Thymus (tissue), 11 donors: ENCODE measurements around the gene MYH9. TPM values are rescaled to one million over a fixed set of nuclear protein-coding genes. Genes with fewer than 3 reads are reported as not detected.

Source experiments
- DNase-seq, 9 donors: peaks; one replicate each; pipeline ENCODE4 v3.0.0-alpha.2; 2013; ENCODE audit warnings: low spot score in 9 of 9, low read depth in 6 of 9, missing footprints in 1 of 9
- H3K27ac ChIP-seq, 2 donors: one replicate each; pipeline ENCODE4 v1.5.1; 2013; ENCODE audit warnings: control low read depth in 1 of 2, low read depth in 1 of 2, low read length in 1 of 2, mild to moderate bottlenecking in 1 of 2, moderate library complexity in 1 of 2
- H3K27me3 ChIP-seq, 2 donors: one replicate each; pipeline ENCODE4 v1.5.1; 2013; ENCODE audit warnings: low read length in 1 of 2; ENCODE audit not compliant: control insufficient read depth in 2 of 2, insufficient read depth in 1 of 2
- H3K36me3 ChIP-seq, 2 donors: one replicate each; pipeline ENCODE4 v1.5.1; 2013; ENCODE audit warnings: low read length in 1 of 2, mild to moderate bottlenecking in 1 of 2, moderate library complexity in 1 of 2; ENCODE audit not compliant: control insufficient read depth in 2 of 2, insufficient read depth in 2 of 2
- H3K4me1 ChIP-seq, 2 donors: one replicate each; pipeline ENCODE4 v1.5.1; 2013; ENCODE audit warnings: low read length in 2 of 2; ENCODE audit not compliant: control insufficient read depth in 2 of 2, insufficient read depth in 2 of 2
- H3K4me3 ChIP-seq, 2 donors: one replicate each; pipeline ENCODE4 v1.5.1; 2013; ENCODE audit warnings: low read length in 2 of 2, control low read depth in 1 of 2, mild to moderate bottlenecking in 1 of 2
- H3K9me3 ChIP-seq, 2 donors: one replicate each; pipeline ENCODE4 v1.5.1; 2013; ENCODE audit warnings: low read length in 1 of 2, mild to moderate bottlenecking in 1 of 2; ENCODE audit not compliant: control insufficient read depth in 2 of 2, insufficient read depth in 1 of 2
- WGBS: extraction: QIAGEN DNeasy Blood & Tissue Kit; methylation state at CpG from one replicate; pipeline ENCODE4 v1.1.7; 2013; 5-methylcytosine and 5-hydroxymethylcytosine counted together
- polyA plus RNA-seq: library from polyadenylated mRNA; stranded (reverse); fragments of 200-250 nt; gene quantifications from one replicate; pipeline ENCODE4 v1.2.3, GENCODE V29; 2013
- total RNA-seq: library from RNA; stranded (reverse); fragments of 120-200 nt; gene quantifications from one replicate; pipeline ENCODE4 v1.2.4, GENCODE V29; 2013
- donor health status: healthy.

MYH9 gene
- total and polyA plus RNA-seq, 2 donors, result 123 to 155 TPM

GRCh38 chr22:36365020-36365411, 22.8 kb downstream of the MYH9 start:
- Histone ChIP-seq H3K36me3 (peaks cover 34 to 65% of the 10 kb centered on the region in 2 donors), H3K27ac (peak overlapping the region; percentile 46 to 53), H3K4me3 (no peak overlapping the region), H3K4me1 (peaks cover 44 to 96% of the 10 kb centered on the region in 2 donors), H3K9me3 (no peaks in the 10 kb centered on the region), H3K27me3 (no peaks in the 10 kb centered on the region)
- DNase-seq, result peak in 4 of 9 donors; percentile 36 to 75 (median 48)
- 51% methylated on average over 9 of the region's 9 CpGs for WGBS

- H3K4me3 ChIP-seq, result no peak overlapping the region
Measured at GRCh38 chr22:36364255-36365019, 23.3 kb downstream of the MYH9 start.

GRCh38 chr22:36363349-36363981, 24.3 kb downstream of the MYH9 start:
- H3K27ac ChIP-seq, result peak overlapping the region; percentile 37 to 41

More at GRCh38 chr22:36364255-36365019, 23.3 kb downstream of the MYH9 start:
- Histone ChIP-seq H3K9me3 (no peaks in the 10 kb centered on the region), H3K27ac (peak overlapping the region; percentile 26 to 46), H3K4me1 (peaks cover 43 to 97% of the 10 kb centered on the region in 2 donors), H3K27me3 (no peaks in the 10 kb centered on the region), H3K36me3 (peaks cover 34 to 68% of the 10 kb centered on the region in 2 donors)
- 98% methylated on average over 7 of the region's 7 CpGs for WGBS
- DNase-seq, result no peak

GRCh38 chr22:36362932-36363331, 24.8 kb downstream of the MYH9 start:
- H3K27ac ChIP-seq, result peak overlapping the region in 1 of 2 donors; percentile 47
- H3K4me3 ChIP-seq, result no peak overlapping the region
- H3K4me1 ChIP-seq, result peaks cover 43 to 97% of the 10 kb centered on the region in 2 donors
- 96% methylated on average over 2 of the region's 2 CpGs for WGBS
- no peaks in the 10 kb centered on the region for H3K27me3 ChIP-seq
- DNase-seq, result no peak
- H3K9me3 ChIP-seq, result no peaks in the 10 kb centered on the region
- H3K36me3 ChIP-seq, result peaks cover 26 to 62% of the 10 kb centered on the region in 2 donors

More at GRCh38 chr22:36363349-36363981, 24.3 kb downstream of the MYH9 start:
- Histone ChIP-seq H3K4me1 (peaks cover 44 to 97% of the 10 kb centered on the region in 2 donors), H3K9me3 (no peaks in the 10 kb centered on the region), H3K4me3 (no peak overlapping the region), H3K36me3 (peaks cover 30 to 66% of the 10 kb centered on the region in 2 donors), H3K27me3 (no peaks in the 10 kb centered on the region)
- 90% methylated on average over 4 of the region's 4 CpGs for WGBS
- no peak for DNase-seq

GRCh38 chr22:36362075-36362474, 25.7 kb downstream of the MYH9 start:
- Histone ChIP-seq H3K36me3 (peaks cover 18 to 60% of the 10 kb centered on the region in 2 donors), H3K27me3 (no peaks in the 10 kb centered on the region), H3K27ac (no peak overlapping the region), H3K4me1 (peaks cover 47 to 97% of the 10 kb centered on the region in 2 donors), H3K4me3 (no peak overlapping the region), H3K9me3 (no peaks in the 10 kb centered on the region)
- WGBS, result 95% methylated on average over 4 of the region's 4 CpGs
- DNase-seq, result no peak

GRCh38 chr22:36360871-36361383, 26.8 kb downstream of the MYH9 start:
- Histone ChIP-seq H3K9me3 (no peaks in the 10 kb centered on the region), H3K4me3 (no peak overlapping the region), H3K4me1 (peaks cover 53 to 97% of the 10 kb centered on the region in 2 donors), H3K27ac (peak overlapping the region; percentile 25 to 50), H3K27me3 (no peaks in the 10 kb centered on the region), H3K36me3 (peaks cover 18 to 56% of the 10 kb centered on the region in 2 donors)
- 61% methylated on average over 5 of the region's 5 CpGs for WGBS
- no peak for DNase-seq

- H3K27ac ChIP-seq, result no peak overlapping the region
- peaks cover 20 to 62% of the 10 kb centered on the region in 2 donors for H3K36me3 ChIP-seq
Measured at GRCh38 chr22:36360011-36360410, 27.8 kb downstream of the MYH9 start.

GRCh38 chr22:36359470-36359996, 28.2 kb downstream of the MYH9 start:
- Histone ChIP-seq H3K36me3 (peaks cover 20 to 59% of the 10 kb centered on the region in 2 donors), H3K9me3 (no peaks in the 10 kb centered on the region), H3K4me1 (peaks cover 52 to 97% of the 10 kb centered on the region in 2 donors), H3K4me3 (no peak overlapping the region), H3K27me3 (no peaks in the 10 kb centered on the region), H3K27ac (peak overlapping the region in 1 of 2 donors; percentile 54)
- DNase-seq, result no peak
- WGBS, result 87% methylated on average over 3 of the region's 3 CpGs

More at GRCh38 chr22:36360011-36360410, 27.8 kb downstream of the MYH9 start:
- Histone ChIP-seq H3K27me3 (no peaks in the 10 kb centered on the region), H3K9me3 (no peaks in the 10 kb centered on the region), H3K4me3 (no peak overlapping the region), H3K4me1 (peaks cover 54 to 97% of the 10 kb centered on the region in 2 donors)
- WGBS, result 94% methylated on average over 3 of the region's 3 CpGs
- DNase-seq, result no peak
